Neural cell (in vitro differentiated cells): ENCODE measurements around the gene ARL15. TPM values are rescaled to one million over a fixed set of nuclear protein-coding genes. Genes with fewer than 3 reads are reported as not detected.

Experiments
- H2AFZ ChIP-seq: fragments of 200-600, 300-800 bp; sonication (generic), shearing (Covaris generic); 2 replicates; pipeline ENCODE4 v1.6.0; 2014; ENCODE audit warnings: low read depth, mild to moderate bottlenecking, antibody characterized with exemption, low read length, moderate library complexity
- H3F3A ChIP-seq: fragments of 200-600 bp; shearing (Covaris generic); 2 replicates; pipeline ENCODE4 v1.6.1; 2016; ENCODE audit warnings: mild to moderate bottlenecking, moderate library complexity, mixed read lengths, antibody characterized with exemption, low read length; ENCODE audit not compliant: insufficient read depth, poor library complexity, severe bottlenecking
- H3K27ac ChIP-seq: fragments of 200-600, 300-800 bp; sonication (generic), shearing (Covaris generic); 2 replicates; pipeline ENCODE4 v1.5.1; 2014; ENCODE audit warnings: mild to moderate bottlenecking, low read length, moderate library complexity
- H3K27me3 ChIP-seq: fragments of 300-800, 200-600 bp; sonication (generic), shearing (Covaris generic); 2 replicates; pipeline ENCODE4 v1.6.0; 2014; ENCODE audit warnings: mild to moderate bottlenecking, low read depth, low read length, moderate library complexity; ENCODE audit not compliant: insufficient read depth
- H3K36me3 ChIP-seq: fragments of 300-800, 200-600 bp; sonication (generic), shearing (Covaris generic); 2 replicates; pipeline ENCODE4 v1.5.1; 2014; ENCODE audit warnings: mild to moderate bottlenecking, antibody characterized with exemption, low read length, moderate library complexity; ENCODE audit not compliant: insufficient read depth
- H3K4me2 ChIP-seq: fragments of 300-800, 200-600 bp; sonication (generic), shearing (Covaris generic); 2 replicates; pipeline ENCODE4 v1.6.0; 2014; ENCODE audit warnings: mild to moderate bottlenecking, low read length
- H3K4me3 ChIP-seq: fragments of 300-800, 200-600 bp; sonication (generic), shearing (Covaris generic); 2 replicates; pipeline ENCODE4 v1.5.1; 2014; ENCODE audit warnings: mild to moderate bottlenecking, low read length, moderate library complexity
- H3K79me2 ChIP-seq: fragments of 200-600 bp; shearing (Covaris generic); replicated peaks from 2 replicates; pipeline ENCODE4 v1.6.0; 2014; ENCODE audit warnings: mild to moderate bottlenecking, low read length, moderate library complexity; ENCODE audit not compliant: insufficient read depth
- H3K9ac ChIP-seq: fragments of 300-800, 200-600 bp; sonication (generic), shearing (Covaris generic); 2 replicates; pipeline ENCODE4 v1.6.1; 2016; ENCODE audit warnings: mild to moderate bottlenecking, low read length, mixed read lengths
- H3K9me2 ChIP-seq: fragments of 200-600 bp; shearing (Covaris generic); 2 replicates; pipeline ENCODE4 v1.6.1; 2016; ENCODE audit warnings: mild to moderate bottlenecking, low read length, mixed read lengths; ENCODE audit not compliant: insufficient read depth
- H3K9me3 ChIP-seq: fragments of 200-600, 300-800 bp; sonication (generic), shearing (Covaris generic); 2 replicates; pipeline ENCODE4 v1.6.1; 2016; ENCODE audit warnings: mild to moderate bottlenecking, mixed run types, low read length, moderate library complexity, mixed read lengths
- H4K20me1 ChIP-seq: fragments of 200-600 bp; shearing (Covaris generic); 2 replicates; pipeline ENCODE4 v1.6.1; 2016; ENCODE audit warnings: mild to moderate bottlenecking, mixed run types; ENCODE audit not compliant: insufficient read depth
- CTCF ChIP-seq: fragments of 450-650 bp; IDR thresholded peaks from 2 replicates; pipeline ENCODE4 v1.5.1; 2014; ENCODE audit warnings: antibody characterized with exemption, mild to moderate bottlenecking, moderate library complexity; ENCODE audit not compliant: poor library complexity, severe bottlenecking
- EP300 ChIP-seq: fragments of 450-650 bp; conservative IDR thresholded peaks from 2 replicates; pipeline ENCODE4 v1.6.1; 2014; ENCODE audit warnings: antibody characterized with exemption, mild to moderate bottlenecking, moderate library complexity; ENCODE audit not compliant: poor library complexity, severe bottlenecking
- MXI1 ChIP-seq: fragments of 450-650 bp; conservative IDR thresholded peaks from 2 replicates; pipeline ENCODE4 v1.6.1; 2014; ENCODE audit warnings: antibody characterized with exemption, mild to moderate bottlenecking; ENCODE audit not compliant: poor library complexity, severe bottlenecking
- POLR2AphosphoS5 ChIP-seq: IDR thresholded peaks from 2 replicates; pipeline ENCODE4 v1.6.1; 2012
- RAD21 ChIP-seq: fragments of 450-650 bp; conservative IDR thresholded peaks from 2 replicates; pipeline ENCODE4 v1.6.1; 2014; ENCODE audit warnings: antibody characterized with exemption, mild to moderate bottlenecking, moderate library complexity
- REST ChIP-seq: IDR thresholded peaks from 2 replicates; pipeline ENCODE4 v1.6.1; 2012; ENCODE audit warnings: borderline replicate concordance
- SMC3 ChIP-seq: fragments of 450-650 bp; conservative IDR thresholded peaks from 2 replicates; pipeline ENCODE4 v1.6.1; 2014; ENCODE audit warnings: antibody characterized with exemption, mild to moderate bottlenecking, moderate library complexity; ENCODE audit not compliant: poor library complexity
- TAF1 ChIP-seq: IDR thresholded peaks from 2 replicates; pipeline ENCODE4 v1.6.1; 2012; ENCODE audit warnings: low read depth
- polyA plus RNA-seq: library from polyadenylated mRNA; depleted of rRNA; stranded (reverse); fragments of >200 nt; gene quantifications from 2 replicates; pipeline ENCODE4 v1.2.3, GENCODE V29; 2014

ARL15 gene
- polyA plus RNA-seq, 1 donor from 2014 or later = 51.9 TPM

GRCh38 chr5:54148858-54149257, 161.5 kb downstream of the ARL15 start:
- H3K27ac ChIP-seq = no peak overlapping the region

GRCh38 chr5:54148067-54148845, 162.1 kb downstream of the ARL15 start:
- H3K9me2 ChIP-seq = no peaks in the 10 kb centered on the region
- H2AFZ ChIP-seq = no peak overlapping the region
- H4K20me1 ChIP-seq = no peaks in the 10 kb centered on the region
- no peaks in the 10 kb centered on the region for H3K36me3 ChIP-seq
- H3K9me3 ChIP-seq = peaks cover 2% of the 10 kb centered on the region
- H3F3A ChIP-seq = no peaks in the 10 kb centered on the region
- H3K27ac ChIP-seq = no peak overlapping the region
- H3K4me3 ChIP-seq = no peak overlapping the region
- no peaks in the 10 kb centered on the region for H3K79me2 ChIP-seq
- H3K9ac ChIP-seq = no peak overlapping the region
- no peak overlapping the region for H3K4me2 ChIP-seq
- H3K27me3 ChIP-seq = no peaks in the 10 kb centered on the region
- no peak for TF ChIP-seq SMC3
- no peak for TF ChIP-seq CTCF
- no peak for TF ChIP-seq POLR2AphosphoS5
- TF ChIP-seq RAD21 = no peak
- no peak for TF ChIP-seq EP300
- no peak for TF ChIP-seq TAF1
- TF ChIP-seq REST = no peak

More at GRCh38 chr5:54148858-54149257, 161.5 kb downstream of the ARL15 start:
- H3K79me2 ChIP-seq = no peaks in the 10 kb centered on the region
- no peak overlapping the region for H3K9ac ChIP-seq
- H3K36me3 ChIP-seq = no peaks in the 10 kb centered on the region
- TF ChIP-seq EP300 = no peak
- no peak for TF ChIP-seq TAF1
- no peak for TF ChIP-seq MXI1
- no peak for TF ChIP-seq REST
- no peak for TF ChIP-seq RAD21
- TF ChIP-seq CTCF = no peak
- no peak overlapping the region for H3K4me3 ChIP-seq
- H3K4me2 ChIP-seq = no peak overlapping the region
- no peaks in the 10 kb centered on the region for H4K20me1 ChIP-seq
- no peaks in the 10 kb centered on the region for H3F3A ChIP-seq
- H3K9me3 ChIP-seq = peaks cover 2% of the 10 kb centered on the region
- H3K9me2 ChIP-seq = no peaks in the 10 kb centered on the region
- H2AFZ ChIP-seq = no peak overlapping the region
- H3K27me3 ChIP-seq = no peaks in the 10 kb centered on the region
